ENCODE measurements around the gene SUSD4.

SUSD4 gene

GRCh38 chr1:223363057-223363855 lies 720 bp downstream of the SUSD4 start:
- ChIA-PET POLR2A (ENCODE audit: low non-redundant PET) (no interaction called here), CTCF (interaction anchor here (0.6 to 2.5 kb wide), 3 partner anchors 120 to 230 kb away, joined by 3 to 14 read pairs (median 3); partner anchors contain the start of gene TLR5)
- DNase-seq (ENCODE audit: low spot score) = no peak
- H3K27ac ChIP-seq = no peak overlapping the region
- TF ChIP-seq CTCF (conservative IDR thresholded peaks at IDR 0.05; ENCODE audit: low read depth) = no peak

GRCh38 chr1:223358826-223359225 lies 5.2 kb downstream of the SUSD4 start:
- POLR2A ChIA-PET (ENCODE audit: low non-redundant PET) = no interaction called here
- CTCF ChIA-PET = interaction anchor here (0.6 to 1.1 kb wide), 3 partner anchors 221 to 361 kb away, joined by 3 to 6 read pairs (median 3); no protein-coding TSS in a partner anchor
- no peak overlapping the region for H3K27ac ChIP-seq
- DNase-seq (ENCODE audit: low spot score) = peak; percentile 25
- no peak for TF ChIP-seq CTCF (conservative IDR thresholded peaks at IDR 0.05; ENCODE audit: low read depth)

- peak; percentile 88 for DNase-seq (ENCODE audit: low spot score)
- ChIA-PET POLR2A (ENCODE audit: low non-redundant PET) (interaction anchor here (0.7 kb wide), 1 partner anchor 39 kb away, joined by 4 read pairs; no protein-coding TSS in a partner anchor), CTCF (no interaction called here)
- no peak overlapping the region for H3K27ac ChIP-seq
- TF ChIP-seq CTCF (conservative IDR thresholded peaks at IDR 0.05; ENCODE audit: low read depth) = no peak
These were observed 8.3 kb downstream of the SUSD4 start for GRCh38 chr1:223355699-223356098.

GRCh38 chr1:223353939-223354338 lies 10.0 kb downstream of the SUSD4 start:
- H3K27ac ChIP-seq = no peak overlapping the region
- POLR2A ChIA-PET (ENCODE audit: low non-redundant PET) = no interaction called here
- DNase-seq (ENCODE audit: low spot score) = no peak
- TF ChIP-seq CTCF (conservative IDR thresholded peaks at IDR 0.05; ENCODE audit: low read depth) = no peak
- CTCF ChIA-PET = no interaction called here

- no peak overlapping the region for H3K27ac ChIP-seq
- POLR2A ChIA-PET (ENCODE audit: low non-redundant PET) = no interaction called here
- TF ChIP-seq CTCF (conservative IDR thresholded peaks at IDR 0.05; ENCODE audit: low read depth) = no peak
- CTCF ChIA-PET = interaction anchor here (0.6 kb wide), 1 partner anchor 81 kb away, joined by 4 read pairs; no protein-coding TSS in a partner anchor
- no peak for DNase-seq (ENCODE audit: low spot score)
These were observed 11.0 kb downstream of the SUSD4 start for GRCh38 chr1:223352944-223353343.

GRCh38 chr1:223350361-223350908 lies 13.5 kb downstream of the SUSD4 start:
- POLR2A ChIA-PET (ENCODE audit: low non-redundant PET) = no interaction called here
- no peak for TF ChIP-seq CTCF (conservative IDR thresholded peaks at IDR 0.05; ENCODE audit: low read depth)
- DNase-seq (ENCODE audit: low spot score) = no peak
- CTCF ChIA-PET = no interaction called here
- no peak overlapping the region for H3K27ac ChIP-seq

Measured in RWPE1 (cell line).